Esophagus muscularis mucosa (tissue), 4 donors: ENCODE data around the gene GABRR1.

Experiments used
- EP300 ChIP-seq: sonication (generic); formaldehyde crosslinking; IDR thresholded peaks from one replicate; pipeline ENCODE4 v1.6.1; 2017; ENCODE audit warnings: antibody characterized with exemption
- POLR2A ChIP-seq: fragments of 450-650 bp; IDR thresholded peaks from one replicate; pipeline ENCODE4 v1.6.1; 2017; ENCODE audit warnings: antibody characterized with exemption, moderate library complexity, mild to moderate bottlenecking, low read depth
- POLR2AphosphoS5 ChIP-seq, 2 donors: sonication (generic); formaldehyde crosslinking; IDR thresholded peaks; one replicate each; pipeline ENCODE4 v1.6.1; 2017; ENCODE audit warnings: antibody characterized with exemption in 2 of 2
- TF ChIP-seq, protein P1 (sequence below), 3 experiments: fragments of 200-600 bp in 2 of 3; fragments of 450-650 bp in 1 of 3; sonication (generic) in 2 of 3; IDR thresholded peaks; one replicate each; pipeline ENCODE4 v1.5.1; 2017 to 2019; ENCODE audit warnings: antibody characterized with exemption in 3 of 3, mild to moderate bottlenecking in 2 of 3, moderate library complexity in 1 of 3

DNA sequence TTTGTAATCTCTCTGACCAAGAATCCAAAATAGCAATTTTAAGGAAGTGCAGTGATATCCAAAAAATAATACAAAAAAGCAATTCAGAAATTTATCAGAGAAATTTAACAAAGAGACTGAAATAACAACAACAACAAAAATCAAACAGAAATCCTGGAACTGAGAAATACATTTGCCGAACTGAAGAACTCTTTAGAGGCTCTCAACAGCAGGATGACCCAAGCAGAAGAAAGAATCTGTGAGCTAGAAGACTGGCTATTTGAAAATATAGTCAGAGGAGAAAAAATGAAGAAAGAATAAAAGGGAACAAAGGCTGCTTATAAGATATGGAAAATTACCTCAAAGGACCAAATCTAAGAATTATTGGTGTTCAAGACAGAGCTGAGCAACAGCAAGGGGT lies 22.6 kb downstream of the GABRR1 start:
- TF ChIP-seq, protein P1, sequence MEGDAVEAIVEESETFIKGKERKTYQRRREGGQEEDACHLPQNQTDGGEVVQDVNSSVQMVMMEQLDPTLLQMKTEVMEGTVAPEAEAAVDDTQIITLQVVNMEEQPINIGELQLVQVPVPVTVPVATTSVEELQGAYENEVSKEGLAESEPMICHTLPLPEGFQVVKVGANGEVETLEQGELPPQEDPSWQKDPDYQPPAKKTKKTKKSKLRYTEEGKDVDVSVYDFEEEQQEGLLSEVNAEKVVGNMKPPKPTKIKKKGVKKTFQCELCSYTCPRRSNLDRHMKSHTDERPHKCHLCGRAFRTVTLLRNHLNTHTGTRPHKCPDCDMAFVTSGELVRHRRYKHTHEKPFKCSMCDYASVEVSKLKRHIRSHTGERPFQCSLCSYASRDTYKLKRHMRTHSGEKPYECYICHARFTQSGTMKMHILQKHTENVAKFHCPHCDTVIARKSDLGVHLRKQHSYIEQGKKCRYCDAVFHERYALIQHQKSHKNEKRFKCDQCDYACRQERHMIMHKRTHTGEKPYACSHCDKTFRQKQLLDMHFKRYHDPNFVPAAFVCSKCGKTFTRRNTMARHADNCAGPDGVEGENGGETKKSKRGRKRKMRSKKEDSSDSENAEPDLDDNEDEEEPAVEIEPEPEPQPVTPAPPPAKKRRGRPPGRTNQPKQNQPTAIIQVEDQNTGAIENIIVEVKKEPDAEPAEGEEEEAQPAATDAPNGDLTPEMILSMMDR (IDR thresholded peaks at IDR 0.05): no peak
- TF ChIP-seq POLR2A (no peak), EP300 (no peak), POLR2AphosphoS5 (IDR thresholded peaks at IDR 0.05) (no peak)
